ENCODE data around the gene NAIF1. TPM values are rescaled to one million over a fixed set of nuclear protein-coding genes. Genes with fewer than 3 reads are reported as not detected.

Gene NAIF1
- total RNA-seq, 1 donor from 2014 or later, result 9.6 TPM

DNA sequence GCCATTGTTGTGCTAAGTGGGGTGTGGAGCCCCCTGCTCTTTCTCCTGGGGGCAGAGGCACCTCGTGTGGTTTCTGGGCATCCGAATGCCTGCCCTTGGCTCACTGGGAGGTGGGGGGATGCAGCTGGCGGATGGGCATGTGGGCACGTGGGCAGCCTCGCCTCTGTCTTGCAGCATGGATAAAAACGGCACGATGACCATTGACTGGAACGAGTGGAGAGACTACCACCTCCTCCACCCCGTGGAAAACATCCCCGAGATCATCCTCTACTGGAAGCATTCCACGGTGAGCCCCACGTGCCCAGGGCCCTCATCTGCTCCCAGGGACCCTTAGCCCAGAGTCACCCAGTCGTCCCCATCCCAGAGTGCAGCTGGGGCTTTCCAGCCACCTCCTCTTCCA is 35.1 kb upstream of the NAIF1 start:
- no peak for DNase-seq

DNA sequence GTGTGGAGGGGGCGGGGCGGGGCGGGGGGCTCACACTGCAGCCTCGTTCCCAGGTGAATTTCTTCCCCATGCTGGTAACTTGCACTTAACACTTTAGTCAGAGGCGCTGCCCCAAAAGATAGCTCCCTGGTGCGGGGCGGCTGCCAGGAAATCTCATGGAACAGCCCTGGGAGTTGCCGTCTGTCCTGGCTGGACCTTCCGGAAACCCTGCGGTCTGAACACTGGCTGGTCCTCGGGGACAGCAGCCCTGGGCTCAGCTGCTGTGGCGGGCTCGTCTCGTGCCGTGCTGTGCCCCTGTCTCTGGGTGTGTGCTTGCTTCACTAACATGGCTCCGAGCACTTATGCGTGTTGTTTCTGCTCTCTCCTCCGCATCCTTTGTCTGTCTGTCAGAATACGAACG is 34.6 kb upstream of the NAIF1 start:
- DNase-seq, result no peak

DNA sequence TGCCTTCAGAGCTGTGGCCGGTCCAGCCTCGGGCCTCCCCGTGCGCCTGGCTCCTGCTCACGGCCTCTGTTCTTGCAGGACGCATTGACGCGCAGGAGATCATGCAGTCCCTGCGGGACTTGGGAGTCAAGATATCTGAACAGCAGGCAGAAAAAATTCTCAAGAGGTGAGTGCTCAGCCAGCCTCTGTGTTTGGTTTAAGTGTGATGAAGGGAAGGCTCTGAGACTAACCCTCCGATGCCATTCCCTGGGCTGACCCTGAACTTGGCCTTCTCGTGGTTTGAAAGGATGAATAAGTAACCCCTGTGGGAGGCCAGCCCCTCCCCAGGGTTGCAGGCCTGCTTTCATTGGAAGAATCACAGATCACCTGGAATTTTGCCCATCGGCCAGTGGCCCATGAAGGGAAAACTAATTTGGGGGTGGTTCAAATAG is 34.1 kb upstream of the NAIF1 start:
- no peak for DNase-seq

DNA sequence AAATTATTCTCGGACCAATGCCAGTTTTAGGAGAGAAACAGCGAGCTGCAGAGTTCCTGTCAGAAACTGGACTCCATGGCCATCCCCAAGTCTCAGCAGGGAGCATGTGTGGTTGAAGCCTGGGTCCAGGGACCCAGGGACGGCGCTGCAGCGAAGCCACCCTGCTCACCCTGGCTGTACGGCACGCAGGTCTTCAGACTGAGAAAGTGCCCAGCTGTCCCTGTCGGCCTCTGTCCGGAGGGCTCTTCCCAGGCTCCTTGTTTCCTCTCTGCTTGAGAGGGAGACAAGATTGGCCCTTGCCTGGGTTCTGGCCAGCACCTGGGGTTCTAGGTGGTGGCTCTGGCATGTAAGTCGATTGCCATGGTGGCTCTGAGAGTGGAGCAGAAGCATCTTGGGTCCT is 33.5 kb upstream of the NAIF1 start:
- no peak for DNase-seq

DNA sequence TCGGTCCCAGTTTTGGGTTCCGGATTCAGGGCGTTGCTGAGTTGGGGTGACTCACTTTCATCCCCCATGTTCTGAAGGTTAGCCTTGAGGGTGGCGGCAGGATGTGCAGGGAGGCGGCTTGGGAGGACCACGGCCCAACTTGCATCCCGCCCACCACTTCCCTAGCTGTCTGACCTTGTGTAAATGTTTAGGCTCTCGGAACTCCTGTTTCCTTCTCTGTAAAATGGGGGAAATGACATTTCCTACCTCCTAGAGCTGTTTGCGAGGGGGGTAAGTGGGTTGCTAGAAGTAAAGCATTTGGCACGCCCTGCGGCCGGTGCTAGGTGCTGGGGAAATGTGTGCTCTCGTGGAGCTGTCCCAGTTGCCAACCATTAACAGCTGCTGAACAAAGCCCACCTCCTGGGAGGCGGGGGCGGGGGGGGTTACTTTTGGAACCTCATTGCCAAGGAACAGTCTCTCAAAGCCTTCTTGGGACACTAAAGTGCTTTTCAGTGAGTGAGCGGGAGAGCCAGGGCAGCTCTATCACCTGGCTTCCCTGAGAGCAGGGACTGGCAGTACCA is 32.9 kb upstream of the NAIF1 start:
- peak; percentile 48 for DNase-seq

DNA sequence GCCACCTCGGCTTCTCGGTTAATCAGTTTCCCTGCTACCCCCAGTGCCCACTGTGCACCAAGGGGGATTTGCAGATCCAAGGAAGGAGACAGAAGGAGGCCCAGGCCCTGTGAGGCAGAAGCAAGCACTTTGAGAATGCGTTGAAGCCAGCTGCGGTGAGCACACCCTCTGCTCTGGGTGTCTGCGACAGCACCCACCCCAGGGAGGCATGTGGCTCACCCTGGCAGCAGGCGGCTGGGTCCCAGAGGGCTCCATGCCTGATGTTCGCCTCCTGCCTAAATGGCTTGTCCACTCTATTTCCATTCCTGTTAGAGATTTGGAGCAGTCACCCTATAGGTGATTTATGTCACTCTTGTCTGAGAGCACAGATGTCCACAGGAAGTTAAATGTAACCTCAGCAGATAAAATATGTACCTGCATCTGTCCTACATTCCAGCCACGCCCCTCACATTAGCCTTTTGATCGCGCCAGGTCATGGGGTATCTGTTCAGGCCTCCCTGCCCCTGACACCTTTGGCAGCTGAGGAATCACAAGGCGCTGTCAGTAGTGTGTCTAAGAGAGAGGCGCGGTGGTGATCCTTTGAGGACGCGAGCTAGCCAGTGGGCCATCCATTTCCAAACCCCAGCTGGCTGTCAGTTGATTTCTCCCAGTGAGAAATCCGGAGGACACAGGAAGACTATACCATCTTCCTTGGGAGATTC is 32.3 kb upstream of the NAIF1 start:
- peak; percentile 53 for DNase-seq

DNA sequence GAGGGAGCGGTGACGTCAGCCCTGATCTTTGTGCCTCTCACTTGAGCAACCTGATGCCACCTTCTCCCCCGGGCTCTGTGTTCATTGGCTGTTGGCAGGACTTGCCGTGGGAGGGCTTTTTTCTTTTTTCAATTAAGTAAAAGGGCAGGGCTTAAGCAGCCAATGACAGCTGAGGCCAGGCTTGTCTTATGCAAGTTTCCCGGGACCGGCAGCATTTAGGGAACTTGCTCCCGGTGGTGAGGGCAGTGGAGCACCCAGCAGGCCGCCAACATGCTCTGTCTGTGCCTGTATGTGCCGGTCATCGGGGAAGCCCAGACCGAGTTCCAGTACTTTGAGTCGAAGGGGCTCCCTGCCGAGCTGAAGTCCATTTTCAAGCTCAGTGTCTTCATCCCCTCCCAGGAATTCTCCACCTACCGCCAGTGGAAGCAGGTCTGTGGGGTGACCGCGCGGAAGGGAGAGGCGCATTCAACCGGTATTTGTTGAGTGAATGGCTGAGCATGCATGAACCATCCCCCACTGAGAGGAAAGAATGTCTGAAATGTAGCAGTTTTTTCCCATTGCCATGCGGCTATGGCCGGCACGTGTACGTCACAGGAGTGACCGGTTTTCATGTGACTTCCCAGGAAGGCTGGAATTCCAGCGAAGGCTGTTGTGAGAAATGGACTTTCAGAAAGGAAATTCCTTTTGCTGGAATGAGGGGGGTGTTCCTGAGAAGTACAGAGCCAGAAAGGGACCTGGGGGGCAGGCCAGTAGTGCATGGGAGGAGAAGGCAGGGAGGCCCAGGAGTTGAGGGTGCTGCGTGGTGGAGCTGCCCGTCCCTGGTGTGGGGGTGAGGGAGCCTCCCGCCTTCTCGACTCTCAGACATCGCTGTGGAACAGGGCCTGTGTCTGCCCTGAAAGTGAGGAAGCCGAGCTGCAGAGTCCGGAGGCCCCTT is 31.4 kb upstream of the NAIF1 start:
- DNase-seq, result peak; percentile 98

DNA sequence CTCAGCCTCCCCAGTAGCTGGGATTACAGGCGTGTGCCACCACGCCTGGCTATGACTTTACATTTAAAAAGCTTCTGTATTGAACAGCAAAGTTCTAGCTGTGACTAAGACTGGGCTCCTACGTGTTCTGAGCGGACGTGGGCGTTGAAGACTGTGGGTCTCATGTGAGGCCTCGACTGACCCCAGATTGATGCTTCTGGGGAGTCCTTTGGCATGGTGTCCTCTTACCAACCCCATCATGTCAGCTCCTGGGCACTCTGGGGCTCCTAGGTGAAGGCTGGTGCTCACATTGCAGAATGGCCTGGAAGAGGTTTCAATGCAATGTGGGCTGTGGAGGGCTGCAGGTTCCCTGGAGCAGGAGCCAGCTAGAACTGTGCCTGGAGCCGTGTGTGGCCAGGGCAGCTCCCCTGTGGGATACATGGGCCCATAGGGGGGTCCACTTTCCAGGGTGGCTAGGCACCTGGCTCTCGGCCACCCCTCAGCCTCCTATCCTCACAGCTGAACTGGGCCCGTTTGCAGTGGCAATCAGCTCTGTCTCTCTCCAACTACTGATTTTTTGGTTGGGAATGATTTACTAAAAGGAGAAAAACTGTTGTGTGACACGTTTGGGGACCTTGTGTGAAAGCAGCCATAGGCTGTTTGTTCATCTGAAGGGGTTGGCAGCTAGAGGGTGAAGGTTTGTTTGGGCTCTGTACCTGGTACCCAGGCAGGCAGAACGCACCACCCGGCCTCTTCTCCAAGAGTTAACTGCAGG is 30.6 kb upstream of the NAIF1 start:
- no peak for DNase-seq

DNA sequence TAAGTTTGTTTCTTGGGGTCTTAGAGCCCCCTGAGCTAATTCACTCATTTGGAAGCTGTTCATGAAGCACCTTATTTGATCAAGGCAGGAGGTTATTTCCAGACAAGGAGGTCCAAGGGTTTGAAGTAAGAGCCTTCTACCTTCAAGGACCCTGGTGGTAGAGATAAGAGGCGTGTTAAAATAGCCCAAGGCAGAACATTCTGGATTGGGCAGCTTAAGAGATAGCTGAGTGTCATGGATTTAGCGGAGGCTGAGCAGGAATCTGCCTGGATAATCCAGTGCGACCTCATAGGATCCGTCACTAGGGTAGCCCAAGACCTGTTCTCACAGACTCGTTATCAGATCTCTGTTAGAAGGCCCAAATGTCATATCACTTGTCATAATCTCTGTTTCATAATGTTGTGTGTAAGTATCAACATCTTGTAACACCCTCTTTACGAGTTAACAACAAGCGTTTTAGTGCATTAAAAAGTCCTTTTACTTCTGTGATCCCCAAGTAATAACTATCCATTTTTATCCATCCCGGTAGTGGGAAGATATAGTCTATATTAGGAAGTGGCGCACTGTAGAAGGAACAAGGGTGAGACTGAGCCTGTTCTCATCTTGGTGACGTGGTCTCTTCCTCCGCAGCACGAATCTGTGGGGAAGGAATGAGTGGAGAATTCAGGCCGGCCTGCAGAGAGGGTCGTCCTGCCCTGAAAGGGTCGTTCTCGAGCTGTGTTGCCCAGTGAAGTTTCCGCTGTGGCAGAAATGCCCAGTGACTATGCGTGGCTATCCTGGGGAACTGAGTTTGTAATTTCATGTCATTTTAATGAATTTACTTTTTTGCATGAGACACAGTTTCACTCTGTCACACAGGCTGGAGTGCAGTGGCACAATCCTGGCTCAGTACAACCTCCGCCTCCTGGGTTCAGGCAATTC is 29.8 kb upstream of the NAIF1 start:
- DNase-seq, result no peak

DNA sequence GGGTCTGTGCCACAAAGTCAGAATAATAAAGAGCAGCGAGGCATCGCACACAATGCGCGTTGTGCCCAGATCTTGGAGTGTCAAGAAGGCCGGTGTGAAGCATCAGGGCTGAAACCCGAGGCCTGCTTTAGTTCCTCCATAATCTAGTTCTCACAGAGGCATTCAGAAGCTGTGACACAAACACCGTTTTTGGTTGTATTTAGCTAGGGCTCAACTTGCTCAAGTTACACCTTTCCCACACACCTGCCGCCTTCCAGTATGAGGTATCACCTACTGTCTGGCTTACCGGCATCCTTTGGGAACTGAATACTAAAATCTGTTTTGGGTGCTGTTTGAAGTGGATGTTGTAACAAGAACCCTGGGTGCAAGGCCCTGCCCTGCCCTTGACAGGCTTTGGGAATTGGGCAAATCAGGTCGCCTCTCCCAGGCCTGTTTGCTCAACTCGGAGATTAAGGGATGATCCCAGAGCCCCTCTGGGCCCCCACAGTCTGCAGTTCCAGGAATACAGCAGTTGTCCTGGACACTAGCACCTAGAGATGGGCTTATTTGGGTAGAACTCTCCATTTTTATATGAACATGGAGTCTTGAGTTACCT is 27.9 kb upstream of the NAIF1 start:
- peak; percentile 16 for DNase-seq

DNA sequence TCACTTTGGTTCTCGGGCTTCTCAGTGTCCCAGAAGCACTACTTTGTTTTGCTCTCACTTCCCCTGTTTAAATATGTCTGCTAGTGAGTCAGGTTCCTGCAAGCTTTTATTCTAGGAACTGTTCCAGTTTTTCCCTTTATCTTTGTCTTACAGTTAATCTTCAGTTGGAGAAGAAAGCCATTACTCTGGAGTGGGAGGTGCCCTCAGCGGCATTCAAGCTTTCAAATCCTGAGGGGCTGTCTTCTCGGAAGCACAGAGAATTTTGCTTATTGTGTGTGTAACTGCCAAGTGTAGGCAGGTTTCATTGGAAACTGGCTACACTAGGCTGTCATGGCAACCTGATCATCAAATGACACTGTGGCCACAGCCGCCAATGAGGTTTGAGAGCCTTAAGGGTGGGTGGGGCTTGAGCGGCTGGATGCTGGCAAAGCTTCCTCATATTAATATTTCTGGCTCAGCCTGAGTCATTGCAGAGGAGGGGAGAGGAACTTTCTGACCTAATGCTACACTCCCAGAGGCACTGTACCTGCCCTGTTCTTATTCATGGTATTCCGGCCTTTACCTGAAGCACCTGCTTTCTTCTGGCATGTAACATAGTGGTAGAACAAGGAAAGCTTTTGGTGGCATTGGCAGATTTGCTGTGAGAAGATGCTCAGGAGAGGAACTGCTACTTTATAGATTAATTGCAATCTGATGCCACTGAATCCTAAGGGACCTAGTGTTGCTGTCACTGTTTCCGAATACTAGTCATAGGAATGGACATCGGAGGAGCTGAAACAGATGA is 27.2 kb upstream of the NAIF1 start:
- DNase-seq, result peak; percentile 99

DNA sequence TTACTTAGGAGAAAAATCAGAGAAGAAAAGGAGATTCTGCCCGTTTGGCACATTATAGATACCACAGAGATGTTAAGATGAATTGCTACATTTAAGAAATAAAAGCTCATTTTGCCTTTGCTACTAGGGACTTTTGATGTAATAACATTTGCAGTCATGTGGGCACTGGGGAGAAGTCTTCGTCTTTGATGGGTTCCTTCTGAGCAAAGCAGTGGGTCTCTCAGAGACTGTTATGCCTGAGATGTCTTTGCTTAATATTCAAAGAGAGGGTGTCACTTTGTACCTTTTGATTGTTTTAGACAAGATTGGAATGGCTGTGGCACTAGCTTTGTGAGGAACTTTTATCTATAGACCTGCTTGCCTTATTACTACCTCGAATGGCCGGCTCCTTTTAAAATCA is 25.9 kb upstream of the NAIF1 start:
- peak; percentile 4 for DNase-seq

DNA sequence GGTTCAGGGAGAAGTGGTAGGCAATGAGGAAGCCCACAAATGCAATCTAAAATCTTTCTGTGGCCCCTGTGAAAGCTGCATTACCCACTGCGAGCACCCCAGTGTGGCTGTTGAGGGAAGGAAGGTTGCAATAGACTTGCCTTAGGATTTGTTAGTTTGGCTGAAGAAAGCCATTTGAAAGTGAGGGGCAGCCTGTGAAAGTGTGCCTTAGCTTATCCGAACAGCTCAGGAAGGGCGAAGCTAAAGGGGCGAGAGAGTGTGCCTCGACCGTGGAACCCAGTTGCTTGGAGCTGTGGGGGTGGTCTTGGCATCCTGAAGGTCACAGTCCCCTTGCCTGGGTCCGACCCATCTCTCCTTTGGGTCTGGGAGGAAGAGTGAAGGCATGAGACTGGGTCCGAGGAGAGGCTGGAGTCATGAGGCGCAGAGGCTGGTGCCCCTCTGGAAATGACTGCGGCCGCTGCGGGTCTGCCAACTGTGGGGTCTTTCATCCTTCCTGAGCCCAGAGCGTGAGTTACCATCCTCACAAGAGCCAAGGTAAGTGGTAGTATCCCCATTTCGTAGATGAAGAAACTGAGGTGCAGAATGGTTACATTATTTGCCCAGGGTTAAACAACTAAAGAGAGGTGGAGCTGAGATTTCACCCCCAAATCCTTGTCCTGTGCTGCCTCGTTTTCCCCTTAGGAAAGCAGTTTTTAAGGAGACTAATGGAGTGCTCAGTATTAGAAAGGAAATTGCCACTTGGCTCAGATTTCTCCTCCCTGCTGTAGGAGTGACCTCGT is 25.3 kb upstream of the NAIF1 start:
- DNase-seq, result peak; percentile 4

DNA sequence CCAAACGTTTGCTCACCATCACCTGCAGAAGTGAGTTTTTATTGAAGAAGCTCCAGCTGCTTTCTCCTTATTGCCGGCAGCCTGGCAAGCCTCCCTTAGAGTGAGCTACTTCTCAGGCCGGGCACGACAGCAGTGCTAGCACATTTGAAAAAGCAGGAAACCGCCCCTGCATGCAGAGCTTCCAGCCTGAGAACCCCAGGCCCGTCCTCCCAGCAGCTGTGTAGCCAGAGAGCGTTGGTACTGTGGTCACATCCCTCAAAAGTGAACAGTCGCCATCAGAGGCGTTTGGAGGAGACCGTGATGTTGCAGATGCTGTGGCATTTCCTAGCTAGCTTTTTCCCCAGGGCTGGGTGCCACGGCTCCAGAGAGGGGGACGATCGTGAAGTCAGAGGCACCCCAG is 24.5 kb upstream of the NAIF1 start:
- no peak for DNase-seq

DNA sequence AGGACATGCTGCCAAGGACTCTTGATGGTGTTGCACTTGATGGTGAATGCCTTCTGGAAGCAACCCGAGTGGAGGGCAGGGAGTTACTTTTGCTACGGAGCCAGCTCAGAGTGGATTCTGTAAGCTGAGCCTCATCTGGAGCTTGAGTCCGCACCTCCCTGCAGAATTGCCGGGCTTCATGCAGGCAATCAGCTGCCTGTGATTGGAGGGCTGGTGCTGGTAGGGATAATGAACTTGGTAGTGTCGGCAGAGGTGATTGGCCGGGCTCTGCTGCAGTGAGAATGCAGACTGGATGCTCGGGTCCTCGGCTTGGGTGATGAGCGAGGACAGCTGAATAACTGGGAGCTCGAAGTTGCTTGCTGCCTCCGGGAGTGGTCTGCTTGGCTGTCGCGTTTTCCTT is 24.0 kb upstream of the NAIF1 start:
- peak; percentile 98 for DNase-seq

DNA sequence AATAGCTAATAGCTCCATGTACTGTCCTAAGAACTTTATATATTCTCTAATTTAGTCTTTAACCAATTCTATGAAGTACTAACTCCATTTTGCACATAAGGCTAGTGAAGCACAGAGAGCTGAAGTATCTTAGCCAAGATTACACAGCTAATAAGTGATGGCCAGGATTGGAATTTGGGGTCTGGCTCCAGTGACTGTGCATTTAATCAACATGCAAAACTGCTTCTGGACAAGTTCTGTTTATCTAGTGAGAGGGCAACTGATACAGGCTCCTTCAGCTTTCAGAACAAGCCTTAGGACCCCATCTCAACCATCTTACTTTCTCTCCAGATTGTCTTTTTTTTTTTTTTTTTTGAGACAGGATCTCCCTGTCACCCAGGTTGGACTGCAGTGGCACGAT is 22.2 kb upstream of the NAIF1 start:
- DNase-seq, result no peak

DNA sequence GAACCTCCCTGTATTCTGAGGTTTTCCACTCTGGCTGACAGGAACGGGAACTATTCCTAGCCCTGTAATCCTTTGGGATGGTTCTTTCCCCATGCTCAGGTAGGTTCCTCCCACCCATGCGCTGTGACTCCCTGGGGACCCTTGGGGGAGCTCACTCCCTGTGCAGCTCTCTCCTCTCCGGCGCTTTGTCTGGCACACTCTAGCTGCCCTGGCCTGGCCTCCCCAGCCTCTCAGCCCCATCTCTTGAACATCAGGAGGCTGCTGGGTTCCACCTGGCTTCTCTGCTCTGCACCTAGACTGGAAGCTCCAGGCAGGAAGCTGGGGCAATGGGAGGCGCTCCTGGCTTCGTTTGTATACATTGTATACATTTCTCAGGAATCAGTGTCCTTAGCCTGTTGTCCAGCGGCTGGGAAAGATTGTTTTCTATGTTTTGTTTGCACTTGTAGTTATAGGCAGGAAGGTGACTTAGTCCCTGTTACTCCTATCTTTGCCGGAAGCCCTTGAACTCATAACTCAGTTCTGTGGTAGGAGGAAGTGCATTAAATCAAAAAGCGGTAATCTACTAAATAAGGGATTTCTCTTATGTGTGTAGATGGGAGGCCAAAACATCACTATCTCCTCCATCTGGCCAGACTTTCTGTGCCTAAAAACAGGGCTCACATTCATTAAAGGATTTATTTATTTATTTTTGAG is 21.3 kb upstream of the NAIF1 start:
- no peak for DNase-seq

DNA sequence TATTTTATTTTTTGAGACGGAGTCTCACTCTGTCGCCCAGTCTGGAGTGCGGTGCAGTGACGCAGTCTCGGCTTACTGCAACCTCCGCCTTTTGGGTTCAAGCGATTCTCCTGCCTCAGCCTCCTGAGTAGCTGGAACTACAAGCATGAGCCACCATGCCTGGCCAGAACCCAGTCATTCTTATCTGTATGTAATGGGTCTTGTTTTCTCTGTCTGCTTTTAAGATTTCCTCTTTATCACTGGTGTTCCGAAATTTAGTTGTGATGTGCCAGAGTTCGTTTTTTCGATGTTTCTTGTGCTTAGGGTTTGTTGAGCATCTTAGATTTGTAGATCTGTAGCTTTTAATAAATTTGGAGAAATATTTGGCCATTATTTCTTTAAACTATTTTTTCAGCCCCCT is 20.1 kb upstream of the NAIF1 start:
- DNase-seq, result no peak

DNA sequence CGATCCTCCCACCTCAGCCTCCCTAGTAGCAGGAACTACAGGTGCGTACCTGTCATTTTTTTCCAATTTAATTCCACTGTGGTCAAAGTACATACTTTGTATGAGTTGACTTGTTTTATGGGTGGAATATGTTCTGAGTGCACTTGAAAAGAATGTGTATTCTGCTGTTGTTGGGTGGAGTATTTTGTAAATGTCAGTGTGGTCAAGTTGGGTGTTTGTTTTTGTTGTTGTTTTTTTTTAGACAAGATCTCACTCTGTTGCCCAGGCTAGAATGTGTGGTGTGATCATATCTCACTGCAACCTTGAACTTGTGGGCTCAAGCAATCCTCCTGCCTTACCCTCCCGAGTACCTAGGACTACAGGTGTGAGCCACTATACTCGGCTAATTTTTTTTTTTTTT is 18.8 kb upstream of the NAIF1 start:
- no peak for DNase-seq
